Loucy (cell line): ENCODE data around the gene ADGRB3.

Source experiments
- H2AFZ ChIP-seq: fragments of 200-600 bp; sonication (generic); 2 replicates; pipeline ENCODE4 v1.6.0; 2016; ENCODE audit warnings: antibody characterized with exemption, mild to moderate bottlenecking, low read length, moderate library complexity
- H3F3A ChIP-seq: fragments of 200-600 bp; 2 replicates; pipeline ENCODE4 v1.6.0; 2016; ENCODE audit warnings: antibody characterized with exemption, low read depth, mild to moderate bottlenecking
- H3K27me3 ChIP-seq: fragments of 200-600 bp; sonication (generic); 2 replicates; pipeline ENCODE4 v1.6.1; 2014; ENCODE audit warnings: low read length, mild to moderate bottlenecking; ENCODE audit not compliant: insufficient read depth, poor library complexity, severe bottlenecking
- H3K36me3 ChIP-seq: fragments of 200-600 bp; sonication (generic); 2 replicates; pipeline ENCODE4 v1.6.1; 2016; ENCODE audit warnings: low read length; ENCODE audit not compliant: insufficient read depth
- H3K4me1 ChIP-seq: fragments of 200-600 bp; sonication (generic); 2 replicates; pipeline ENCODE4 v1.5.1; 2014; ENCODE audit warnings: low read length, mild to moderate bottlenecking; ENCODE audit not compliant: insufficient read depth, poor library complexity, severe bottlenecking
- H3K4me2 ChIP-seq: fragments of 200-600 bp; sonication (generic); 2 replicates; pipeline ENCODE4 v1.6.0; 2014; ENCODE audit warnings: antibody characterized with exemption, low read length, low read depth, mild to moderate bottlenecking; ENCODE audit not compliant: poor library complexity, severe bottlenecking
- H3K4me3 ChIP-seq: fragments of 200-600 bp; sonication (generic); 2 replicates; pipeline ENCODE4 v1.5.1; 2014; ENCODE audit warnings: low read length, mild to moderate bottlenecking, mixed read lengths; ENCODE audit not compliant: poor library complexity, severe bottlenecking
- H3K79me2 ChIP-seq: fragments of 200-600 bp; sonication (generic); 2 replicates; pipeline ENCODE4 v1.6.1; 2014; ENCODE audit warnings: low read length; ENCODE audit not compliant: insufficient read depth
- H3K9ac ChIP-seq: fragments of 200-600 bp; sonication (generic); 2 replicates; pipeline ENCODE4 v1.6.0; 2014; ENCODE audit warnings: mild to moderate bottlenecking, low read depth, low read length, moderate library complexity; ENCODE audit not compliant: poor library complexity, severe bottlenecking
- H3K9me2 ChIP-seq: fragments of 200-600 bp; sonication (generic); replicated peaks from 2 replicates; pipeline ENCODE4 v1.6.1; 2016; ENCODE audit warnings: low read depth, low read length, mixed read lengths
- H3K9me3 ChIP-seq: fragments of 200-600 bp; sonication (generic); 2 replicates; pipeline ENCODE4 v1.6.1; 2014; ENCODE audit warnings: mild to moderate bottlenecking, antibody characterized with exemption, low read length, low read depth; ENCODE audit not compliant: insufficient read depth
- H4K20me1 ChIP-seq: fragments of 200-600 bp; sonication (generic); 2 replicates; pipeline ENCODE4 v1.6.0; 2014; ENCODE audit warnings: antibody characterized with exemption, low read length, mild to moderate bottlenecking; ENCODE audit not compliant: insufficient read depth, poor library complexity, severe bottlenecking
- EZH2phosphoT487 ChIP-seq: fragments of 200-600 bp; IDR thresholded peaks from 2 replicates; pipeline ENCODE4 v1.6.1; 2018; ENCODE audit warnings: antibody characterized with exemption, mild to moderate bottlenecking, moderate library complexity, borderline replicate concordance
- TF ChIP-seq, protein P1 (sequence below): fragments of 200-600 bp; sonication (generic); conservative IDR thresholded peaks from 2 replicates; pipeline ENCODE4 v1.5.1; 2014; ENCODE audit warnings: mild to moderate bottlenecking, antibody characterized with exemption, low read length

Gene ADGRB3

DNA sequence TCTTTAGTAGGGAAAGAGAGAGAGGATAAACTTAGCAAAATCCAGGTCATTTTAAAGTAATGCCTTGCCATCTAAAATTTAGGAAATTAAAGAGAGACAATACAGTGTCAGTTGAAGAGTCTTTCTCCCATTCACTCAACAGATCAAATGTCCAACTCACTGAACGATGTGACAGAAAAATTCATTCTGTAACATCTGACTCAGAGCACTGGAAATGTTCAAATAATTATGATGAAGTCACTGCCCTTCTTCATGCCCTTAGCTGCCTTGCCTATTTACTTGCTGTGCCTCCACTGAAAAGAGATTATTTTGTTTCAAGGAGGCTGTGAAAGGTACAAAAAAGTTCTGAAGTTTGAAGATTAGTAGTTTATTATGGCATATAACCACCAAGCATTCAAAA lies 434.8 kb downstream of the ADGRB3 start:
- H2AFZ ChIP-seq, result no peak overlapping the region
- H4K20me1 ChIP-seq, result no peaks in the 10 kb centered on the region
- TF ChIP-seq, protein P1, sequence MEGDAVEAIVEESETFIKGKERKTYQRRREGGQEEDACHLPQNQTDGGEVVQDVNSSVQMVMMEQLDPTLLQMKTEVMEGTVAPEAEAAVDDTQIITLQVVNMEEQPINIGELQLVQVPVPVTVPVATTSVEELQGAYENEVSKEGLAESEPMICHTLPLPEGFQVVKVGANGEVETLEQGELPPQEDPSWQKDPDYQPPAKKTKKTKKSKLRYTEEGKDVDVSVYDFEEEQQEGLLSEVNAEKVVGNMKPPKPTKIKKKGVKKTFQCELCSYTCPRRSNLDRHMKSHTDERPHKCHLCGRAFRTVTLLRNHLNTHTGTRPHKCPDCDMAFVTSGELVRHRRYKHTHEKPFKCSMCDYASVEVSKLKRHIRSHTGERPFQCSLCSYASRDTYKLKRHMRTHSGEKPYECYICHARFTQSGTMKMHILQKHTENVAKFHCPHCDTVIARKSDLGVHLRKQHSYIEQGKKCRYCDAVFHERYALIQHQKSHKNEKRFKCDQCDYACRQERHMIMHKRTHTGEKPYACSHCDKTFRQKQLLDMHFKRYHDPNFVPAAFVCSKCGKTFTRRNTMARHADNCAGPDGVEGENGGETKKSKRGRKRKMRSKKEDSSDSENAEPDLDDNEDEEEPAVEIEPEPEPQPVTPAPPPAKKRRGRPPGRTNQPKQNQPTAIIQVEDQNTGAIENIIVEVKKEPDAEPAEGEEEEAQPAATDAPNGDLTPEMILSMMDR, result no peak
- TF ChIP-seq EZH2phosphoT487, result no peak
- H3K9me3 ChIP-seq, result no peaks in the 10 kb centered on the region
- no peak overlapping the region for H3K4me3 ChIP-seq
- H3F3A ChIP-seq, result no peaks in the 10 kb centered on the region
- no peaks in the 10 kb centered on the region for H3K36me3 ChIP-seq
- H3K9me2 ChIP-seq, result no peaks in the 10 kb centered on the region
- no peaks in the 10 kb centered on the region for H3K4me1 ChIP-seq
- H3K4me2 ChIP-seq, result no peak overlapping the region
- no peaks in the 10 kb centered on the region for H3K27me3 ChIP-seq
- H3K9ac ChIP-seq, result no peak overlapping the region
- no peaks in the 10 kb centered on the region for H3K79me2 ChIP-seq

DNA sequence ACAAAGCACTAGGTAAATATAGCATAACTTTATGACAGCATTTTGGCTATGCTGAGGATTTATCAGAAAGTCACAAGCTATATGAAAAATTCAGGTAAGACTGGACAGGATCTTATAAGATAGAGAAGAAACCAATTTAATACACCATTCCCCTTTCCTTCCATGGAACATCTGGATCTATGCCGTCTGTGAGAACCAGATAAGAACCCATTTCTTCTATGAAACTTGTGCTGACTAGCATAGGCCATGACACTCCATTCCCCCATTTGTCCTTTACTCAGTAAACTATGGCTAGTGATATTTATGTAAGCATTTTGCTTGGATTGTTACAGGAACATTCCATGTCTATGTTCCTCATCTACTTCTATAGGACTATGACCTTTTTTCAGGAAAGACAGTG lies 437.7 kb downstream of the ADGRB3 start:
- no peak overlapping the region for H3K4me2 ChIP-seq
- H3K4me3 ChIP-seq, result no peak overlapping the region
- no peaks in the 10 kb centered on the region for H3K9me3 ChIP-seq
- H3K79me2 ChIP-seq, result no peaks in the 10 kb centered on the region
- H3K9ac ChIP-seq, result no peak overlapping the region
- no peak for TF ChIP-seq EZH2phosphoT487
- TF ChIP-seq, protein P1, result no peak
- no peak overlapping the region for H2AFZ ChIP-seq
- H3K36me3 ChIP-seq, result no peaks in the 10 kb centered on the region
- no peaks in the 10 kb centered on the region for H3F3A ChIP-seq
- H3K9me2 ChIP-seq, result no peaks in the 10 kb centered on the region
- no peaks in the 10 kb centered on the region for H3K4me1 ChIP-seq
- no peaks in the 10 kb centered on the region for H4K20me1 ChIP-seq
- no peaks in the 10 kb centered on the region for H3K27me3 ChIP-seq

DNA sequence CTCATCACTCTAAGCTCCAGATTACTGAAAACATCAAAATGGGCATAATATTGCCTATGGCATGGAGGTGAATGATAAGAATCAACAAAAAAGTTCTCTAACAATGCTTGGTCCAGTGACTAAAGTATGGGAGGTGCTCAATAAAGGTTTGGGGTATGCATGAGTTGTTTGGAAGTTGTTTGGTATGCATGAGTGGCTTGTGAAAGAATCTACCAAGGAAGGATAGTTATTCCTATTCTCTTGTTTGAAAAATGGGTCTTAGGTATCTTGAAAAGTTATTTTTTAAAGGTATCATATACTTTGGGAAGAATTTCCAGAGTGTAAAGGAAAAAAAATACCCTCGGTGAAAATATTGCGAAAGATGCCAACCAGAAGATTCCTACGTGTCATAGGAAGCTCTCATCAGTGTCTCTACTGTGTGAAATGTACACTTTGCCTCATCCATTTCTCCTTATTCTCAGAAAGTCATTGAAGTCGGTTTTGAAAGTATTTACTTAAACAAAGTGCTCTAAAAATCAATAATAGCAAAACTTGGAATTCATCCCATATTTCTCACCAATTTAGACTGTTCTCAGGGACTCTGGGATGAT lies 449.8 kb downstream of the ADGRB3 start:
- Histone ChIP-seq H3K9me2 (no peaks in the 10 kb centered on the region), H3K27me3 (no peaks in the 10 kb centered on the region), H3K4me1 (no peaks in the 10 kb centered on the region), H3K79me2 (no peaks in the 10 kb centered on the region), H3K9ac (no peak overlapping the region), H3K9me3 (no peaks in the 10 kb centered on the region), H3K36me3 (no peaks in the 10 kb centered on the region), H2AFZ (no peak overlapping the region), H3K4me3 (no peak overlapping the region), H3K4me2 (no peak overlapping the region), H4K20me1 (no peaks in the 10 kb centered on the region), H3F3A (no peaks in the 10 kb centered on the region)
- TF ChIP-seq, protein P1, result no peak
- no peak for TF ChIP-seq EZH2phosphoT487
